ENCODE data around the gene PEX16.
"Not testable (repeated sequence)": the region's sequence is repeated elsewhere in the genome, so short reads cannot be mapped to it uniquely, and the experiment has no call there.

PEX16 gene

DNA sequence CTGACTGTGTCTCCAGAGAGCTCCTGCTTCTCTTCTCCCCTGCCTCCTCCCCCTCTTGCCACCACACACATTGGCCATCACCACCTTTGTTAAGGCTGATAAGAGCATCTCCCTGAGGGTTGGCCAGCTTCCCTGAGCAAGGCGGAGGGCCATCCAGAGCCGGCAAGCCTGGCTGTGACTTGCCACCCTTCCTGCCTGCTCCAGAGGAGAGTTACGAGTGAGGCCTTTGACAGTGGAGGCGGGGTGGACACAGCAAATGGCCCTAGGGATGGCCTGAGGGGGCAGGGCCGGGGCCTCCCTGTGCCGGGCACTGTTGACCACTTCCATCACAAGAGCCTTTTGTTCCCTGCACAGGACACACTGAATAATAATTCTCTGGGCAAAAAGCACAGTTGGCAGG lies 16.1 kb downstream of the PEX16 start:
- DNase-seq, result no peak
- H3K36me3 ChIP-seq, result peaks cover 0 to 34% (median 0%) of the 10 kb centered on the region in 3 donors
- peaks cover 0 to 21% (median 21%) of the 10 kb centered on the region in 4 donors for H3K4me1 ChIP-seq
- intact Hi-C loops (cut with DNase I; ENCODE audit: low total_unique reads), result no loop called here
- no peaks in the 10 kb centered on the region for H3K9me3 ChIP-seq
- H3K27ac ChIP-seq, result no peak overlapping the region
- no peak overlapping the region for H3K4me3 ChIP-seq
- peaks cover 0 to 2% of the 10 kb centered on the region in 2 donors for H3K27me3 ChIP-seq
- TF ChIP-seq, protein P1, sequence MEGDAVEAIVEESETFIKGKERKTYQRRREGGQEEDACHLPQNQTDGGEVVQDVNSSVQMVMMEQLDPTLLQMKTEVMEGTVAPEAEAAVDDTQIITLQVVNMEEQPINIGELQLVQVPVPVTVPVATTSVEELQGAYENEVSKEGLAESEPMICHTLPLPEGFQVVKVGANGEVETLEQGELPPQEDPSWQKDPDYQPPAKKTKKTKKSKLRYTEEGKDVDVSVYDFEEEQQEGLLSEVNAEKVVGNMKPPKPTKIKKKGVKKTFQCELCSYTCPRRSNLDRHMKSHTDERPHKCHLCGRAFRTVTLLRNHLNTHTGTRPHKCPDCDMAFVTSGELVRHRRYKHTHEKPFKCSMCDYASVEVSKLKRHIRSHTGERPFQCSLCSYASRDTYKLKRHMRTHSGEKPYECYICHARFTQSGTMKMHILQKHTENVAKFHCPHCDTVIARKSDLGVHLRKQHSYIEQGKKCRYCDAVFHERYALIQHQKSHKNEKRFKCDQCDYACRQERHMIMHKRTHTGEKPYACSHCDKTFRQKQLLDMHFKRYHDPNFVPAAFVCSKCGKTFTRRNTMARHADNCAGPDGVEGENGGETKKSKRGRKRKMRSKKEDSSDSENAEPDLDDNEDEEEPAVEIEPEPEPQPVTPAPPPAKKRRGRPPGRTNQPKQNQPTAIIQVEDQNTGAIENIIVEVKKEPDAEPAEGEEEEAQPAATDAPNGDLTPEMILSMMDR (IDR thresholded peaks at IDR 0.05), result no peak

DNA sequence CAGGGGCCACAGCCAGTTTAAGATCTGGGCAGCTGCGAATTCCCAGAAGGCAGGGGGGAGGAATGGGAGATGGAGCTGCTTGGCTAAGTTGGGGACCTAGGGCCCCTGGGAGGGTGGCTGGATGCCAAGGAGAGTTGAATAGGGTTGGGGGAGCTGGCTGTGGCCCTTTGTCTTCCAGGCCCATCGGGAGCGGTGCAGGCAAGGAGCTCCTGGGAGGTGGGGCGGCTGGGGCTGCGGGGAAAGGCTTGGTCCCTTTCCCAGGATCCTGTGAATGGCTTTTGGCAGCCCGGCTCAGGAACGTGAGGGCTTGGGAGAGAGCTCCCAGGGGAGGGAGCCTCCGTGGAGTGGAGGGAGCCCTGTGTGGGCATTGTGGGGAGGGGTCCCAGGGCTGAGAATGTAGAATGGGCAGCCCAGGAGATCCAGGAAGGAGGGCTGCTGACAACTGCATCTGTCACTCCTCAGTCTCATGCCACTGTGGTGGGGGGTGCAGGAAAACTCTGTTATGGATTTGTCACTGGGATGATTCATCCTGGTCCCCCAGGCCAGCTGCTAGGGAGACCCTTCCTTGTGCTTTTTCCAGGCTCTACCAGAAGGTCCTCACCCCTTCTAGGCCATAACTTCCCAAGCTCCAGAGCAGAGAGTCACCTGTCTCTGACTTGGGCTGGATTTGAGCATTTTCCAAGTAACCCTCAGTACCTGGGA lies 16.6 kb downstream of the PEX16 start:
- peak overlapping the region; percentile 45 to 57 for H3K27ac ChIP-seq

DNA sequence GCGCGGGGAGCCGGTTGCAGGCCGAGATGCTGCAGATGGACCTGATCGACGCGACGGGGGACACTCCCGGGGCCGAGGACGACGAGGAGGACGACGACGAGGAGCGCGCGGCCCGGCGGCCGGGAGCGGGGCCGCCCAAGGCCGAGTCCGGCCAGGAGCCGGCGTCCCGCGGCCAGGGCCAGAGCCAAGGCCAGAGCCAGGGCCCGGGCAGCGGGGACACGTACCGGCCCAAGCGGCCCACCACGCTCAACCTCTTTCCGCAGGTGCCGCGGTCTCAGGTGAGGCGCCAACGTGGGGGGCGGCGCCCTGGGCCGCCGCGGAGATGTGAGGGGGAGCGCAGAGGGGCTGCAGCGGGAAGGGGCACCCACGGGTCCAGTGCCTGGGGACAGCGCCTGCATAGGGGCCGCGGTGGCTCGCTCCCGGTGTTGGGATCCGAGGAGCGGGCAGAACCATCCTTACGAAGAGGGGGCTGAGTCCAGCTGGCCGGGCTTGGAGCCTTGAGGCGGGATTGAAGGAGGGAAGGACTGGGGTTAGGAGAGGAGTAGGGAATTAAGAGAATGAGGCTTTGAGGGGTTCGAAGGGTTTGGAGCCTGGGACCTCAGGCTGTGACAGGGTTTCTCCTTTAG lies 17.4 kb downstream of the PEX16 start:
- H3K4me1 ChIP-seq, result peaks cover 0 to 21% (median 21%) of the 10 kb centered on the region in 4 donors
- H3K36me3 ChIP-seq, result peaks cover 0 to 32% (median 0%) of the 10 kb centered on the region in 3 donors
- H3K27me3 ChIP-seq, result peaks cover 0 to 12% of the 10 kb centered on the region in 2 donors
- intact Hi-C loops (cut with DNase I; ENCODE audit: low total_unique reads); H3K9me3 ChIP-seq; DNase-seq: not testable (repeated sequence)
- H3K27ac ChIP-seq, result peak overlapping the region; percentile 57 to 62
- peak overlapping the region; percentile 53 to 77 for H3K4me3 ChIP-seq

More for the DNA sequence above, 16.6 kb downstream of the PEX16 start:
- TF ChIP-seq, protein P1 (IDR thresholded peaks at IDR 0.05), result no peak
- no peaks in the 10 kb centered on the region for H3K9me3 ChIP-seq
- intact Hi-C loops (cut with DNase I; ENCODE audit: low total_unique reads), result no loop called here
- no peak for DNase-seq
- peaks cover 0 to 34% (median 0%) of the 10 kb centered on the region in 3 donors for H3K36me3 ChIP-seq
- peaks cover 0 to 7% of the 10 kb centered on the region in 2 donors for H3K27me3 ChIP-seq
- H3K4me1 ChIP-seq, result peaks cover 0 to 21% (median 21%) of the 10 kb centered on the region in 4 donors
- peak overlapping the region; percentile 53 to 77 for H3K4me3 ChIP-seq

DNA sequence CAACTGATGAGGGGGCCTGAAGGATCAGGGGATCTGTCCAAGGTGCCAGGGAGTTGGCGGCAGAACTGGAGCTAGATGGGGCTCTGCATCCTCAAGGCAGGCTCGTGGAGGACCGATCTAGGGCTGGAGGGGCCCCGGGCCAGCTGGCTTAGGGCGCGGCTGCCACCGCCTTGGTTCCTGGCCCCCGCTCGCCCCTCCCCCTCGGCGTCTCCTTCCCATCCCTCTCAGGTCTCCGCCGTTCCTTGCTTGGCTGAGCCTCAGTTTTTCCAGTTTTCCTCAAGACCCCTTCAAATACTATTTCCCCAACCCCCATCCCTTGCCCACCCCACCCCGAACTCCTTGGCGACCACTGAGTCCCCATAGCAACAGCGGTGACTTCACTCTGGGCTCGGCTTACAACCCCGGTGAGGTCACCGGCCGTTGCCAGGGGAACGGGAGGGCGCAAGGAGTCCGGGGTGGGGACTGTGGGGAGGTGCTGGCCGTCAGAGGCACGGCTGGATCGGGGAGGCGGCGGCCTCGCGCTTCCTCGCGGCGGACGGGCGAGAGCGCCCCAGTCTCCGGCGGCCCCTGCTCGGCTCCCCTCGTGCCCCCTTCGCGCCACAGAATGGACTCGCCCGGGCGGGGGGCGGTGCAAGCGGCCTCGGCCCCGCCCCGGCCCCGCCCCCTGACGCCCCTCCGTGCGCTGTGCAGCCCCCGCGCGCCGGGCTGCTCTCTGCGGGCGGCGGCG lies 18.1 kb downstream of the PEX16 start:
- Histone ChIP-seq H3K9me3 (no peaks in the 10 kb centered on the region), H3K27me3 (peaks cover 0 to 17% of the 10 kb centered on the region in 2 donors), H3K36me3 (peaks cover 0 to 26% (median 0%) of the 10 kb centered on the region in 3 donors), H3K4me1 (peaks cover 0 to 21% (median 21%) of the 10 kb centered on the region in 4 donors), H3K4me3 (peak overlapping the region; percentile 53 to 77), H3K27ac (peak overlapping the region; percentile 57 to 62)
- intact Hi-C loops (cut with DNase I; ENCODE audit: low total_unique reads), result no loop called here
- peak; percentile 82 to 89 for DNase-seq
- TF ChIP-seq, protein P1 (IDR thresholded peaks at IDR 0.05), result no peak

DNA sequence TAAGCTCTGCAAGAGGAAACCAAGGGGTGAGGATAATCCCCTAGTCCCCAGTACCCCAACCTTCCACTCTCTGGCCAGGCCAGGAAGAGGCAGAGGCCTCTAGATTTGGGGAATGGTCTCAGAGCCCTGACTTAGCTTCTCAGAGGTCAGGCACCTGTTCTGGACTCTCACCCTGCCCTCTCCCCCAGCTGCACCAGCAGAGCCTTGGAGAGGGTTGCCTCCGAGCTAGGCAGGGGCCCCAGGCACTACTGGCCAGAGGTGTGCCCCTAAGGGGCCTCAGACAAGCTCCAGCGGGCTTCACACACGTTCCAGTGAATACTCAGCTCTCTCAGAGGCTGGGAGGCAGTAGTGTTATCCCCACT lies 18.6 kb downstream of the PEX16 start:
- intact Hi-C loops (cut with DNase I; ENCODE audit: low total_unique reads), result no loop called here
- peak overlapping the region in 1 of 2 donors; percentile 57 for H3K27ac ChIP-seq
- H3K27me3 ChIP-seq, result peaks cover 0 to 17% of the 10 kb centered on the region in 2 donors
- DNase-seq, result no peak
- TF ChIP-seq, protein P1 (IDR thresholded peaks at IDR 0.05), result no peak
- H3K36me3 ChIP-seq, result peaks cover 0 to 21% (median 0%) of the 10 kb centered on the region in 3 donors
- no peaks in the 10 kb centered on the region for H3K9me3 ChIP-seq
- peak overlapping the region; percentile 53 to 77 for H3K4me3 ChIP-seq
- peaks cover 0 to 21% (median 21%) of the 10 kb centered on the region in 4 donors for H3K4me1 ChIP-seq
